Nephron progenitor cell (in vitro differentiated cells): ENCODE measurements around the gene MINDY4.

Experiments
- DNase-seq: peaks from one replicate; pipeline ENCODE4 v3.0.0; 2021
- H3K27ac Mint-ChIP-seq: 2 replicates; pipeline ENCODE4 v1.8.0; 2021; ENCODE audit warnings: mild to moderate bottlenecking, moderate library complexity, mixed read lengths
- H3K27me3 Mint-ChIP-seq: 2 replicates; pipeline ENCODE4 v1.8.0; 2021; ENCODE audit warnings: mild to moderate bottlenecking, low read depth, mixed read lengths; ENCODE audit not compliant: poor library complexity
- H3K36me3 Mint-ChIP-seq: 2 replicates; pipeline ENCODE4 v1.8.0; 2021; ENCODE audit warnings: low read depth, mixed read lengths
- H3K4me1 Mint-ChIP-seq: 2 replicates; pipeline ENCODE4 v1.8.0; 2021; ENCODE audit warnings: mixed read lengths
- H3K4me3 Mint-ChIP-seq: 2 replicates; pipeline ENCODE4 v1.8.0; 2021; ENCODE audit warnings: mild to moderate bottlenecking, moderate library complexity, mixed read lengths
- H3K9me3 Mint-ChIP-seq: 2 replicates; pipeline ENCODE4 v1.8.0; 2021; ENCODE audit warnings: mild to moderate bottlenecking, moderate library complexity, mixed read lengths
- TF ChIP-seq, protein P1 (sequence below): fragments of 200-600 bp; sonication (generic); IDR thresholded peaks from 2 replicates; pipeline ENCODE4 v1.5.0; 2021; ENCODE audit warnings: antibody characterized with exemption

MINDY4 gene

DNA sequence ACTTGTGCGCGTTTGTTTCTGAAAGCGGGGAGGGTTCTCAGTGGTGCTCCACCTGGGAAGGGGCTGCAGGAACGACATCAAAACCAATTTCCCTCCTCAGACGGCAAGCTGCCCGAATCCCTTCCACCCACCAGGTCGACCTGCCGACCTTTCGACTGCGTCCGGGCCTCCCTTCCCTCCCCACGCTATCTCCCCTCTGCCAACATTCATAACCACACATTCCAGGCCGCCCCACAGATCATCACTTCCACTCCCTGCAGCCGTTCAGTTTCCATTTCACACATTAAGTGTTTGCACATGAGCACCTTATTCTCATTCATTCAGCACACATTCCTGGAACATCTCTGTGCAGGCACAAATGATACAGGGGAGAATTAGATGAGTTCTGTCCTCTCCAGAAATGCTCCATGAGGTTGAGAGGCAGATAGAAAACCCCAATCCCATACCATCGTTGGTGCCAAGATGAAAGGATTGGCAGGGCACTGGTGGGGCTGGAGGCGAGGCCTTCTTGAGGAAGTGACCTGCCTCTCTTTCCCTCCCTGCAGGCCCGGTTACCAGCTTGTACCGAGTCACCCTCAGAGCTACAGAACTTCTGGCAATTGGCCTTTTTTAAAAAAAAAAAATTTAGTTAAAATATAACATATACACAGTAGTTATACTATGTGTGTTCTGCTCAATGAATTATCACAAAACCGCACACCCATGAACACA, 70.0 kb downstream of the MINDY4 start:
- no peaks in the 10 kb centered on the region for H3K9me3 Mint-ChIP-seq
- H3K36me3 Mint-ChIP-seq, result peaks cover 34% of the 10 kb centered on the region
- no peak for DNase-seq
- H3K4me3 Mint-ChIP-seq, result no peak overlapping the region
- H3K27me3 Mint-ChIP-seq, result peaks cover 6% of the 10 kb centered on the region
- peak overlapping the region; percentile 33 for H3K27ac Mint-ChIP-seq
- peaks cover 22% of the 10 kb centered on the region for H3K4me1 Mint-ChIP-seq
- TF ChIP-seq, protein P1, sequence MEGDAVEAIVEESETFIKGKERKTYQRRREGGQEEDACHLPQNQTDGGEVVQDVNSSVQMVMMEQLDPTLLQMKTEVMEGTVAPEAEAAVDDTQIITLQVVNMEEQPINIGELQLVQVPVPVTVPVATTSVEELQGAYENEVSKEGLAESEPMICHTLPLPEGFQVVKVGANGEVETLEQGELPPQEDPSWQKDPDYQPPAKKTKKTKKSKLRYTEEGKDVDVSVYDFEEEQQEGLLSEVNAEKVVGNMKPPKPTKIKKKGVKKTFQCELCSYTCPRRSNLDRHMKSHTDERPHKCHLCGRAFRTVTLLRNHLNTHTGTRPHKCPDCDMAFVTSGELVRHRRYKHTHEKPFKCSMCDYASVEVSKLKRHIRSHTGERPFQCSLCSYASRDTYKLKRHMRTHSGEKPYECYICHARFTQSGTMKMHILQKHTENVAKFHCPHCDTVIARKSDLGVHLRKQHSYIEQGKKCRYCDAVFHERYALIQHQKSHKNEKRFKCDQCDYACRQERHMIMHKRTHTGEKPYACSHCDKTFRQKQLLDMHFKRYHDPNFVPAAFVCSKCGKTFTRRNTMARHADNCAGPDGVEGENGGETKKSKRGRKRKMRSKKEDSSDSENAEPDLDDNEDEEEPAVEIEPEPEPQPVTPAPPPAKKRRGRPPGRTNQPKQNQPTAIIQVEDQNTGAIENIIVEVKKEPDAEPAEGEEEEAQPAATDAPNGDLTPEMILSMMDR, result no peak

- no peak overlapping the region for H3K4me3 Mint-ChIP-seq
- no peaks in the 10 kb centered on the region for H3K9me3 Mint-ChIP-seq
- peaks cover 22% of the 10 kb centered on the region for H3K4me1 Mint-ChIP-seq
- no peak overlapping the region for H3K27ac Mint-ChIP-seq
- H3K36me3 Mint-ChIP-seq, result peaks cover 26% of the 10 kb centered on the region
- TF ChIP-seq, protein P1, result no peak
- no peak for DNase-seq
- H3K27me3 Mint-ChIP-seq, result peaks cover 6% of the 10 kb centered on the region
These were observed 70.8 kb downstream of the MINDY4 start for GRCh38 chr7:30841801-30842541.

- Mint-ChIP-seq H3K27ac (no peak overlapping the region), H3K4me3 (no peak overlapping the region), H3K9me3 (no peaks in the 10 kb centered on the region), H3K36me3 (peaks cover 26% of the 10 kb centered on the region), H3K4me1 (peaks cover 22% of the 10 kb centered on the region), H3K27me3 (peaks cover 3% of the 10 kb centered on the region)
- TF ChIP-seq, protein P1, result no peak
- DNase-seq, result no peak
These were observed 71.6 kb downstream of the MINDY4 start for GRCh38 chr7:30842542-30843451.

DNA sequence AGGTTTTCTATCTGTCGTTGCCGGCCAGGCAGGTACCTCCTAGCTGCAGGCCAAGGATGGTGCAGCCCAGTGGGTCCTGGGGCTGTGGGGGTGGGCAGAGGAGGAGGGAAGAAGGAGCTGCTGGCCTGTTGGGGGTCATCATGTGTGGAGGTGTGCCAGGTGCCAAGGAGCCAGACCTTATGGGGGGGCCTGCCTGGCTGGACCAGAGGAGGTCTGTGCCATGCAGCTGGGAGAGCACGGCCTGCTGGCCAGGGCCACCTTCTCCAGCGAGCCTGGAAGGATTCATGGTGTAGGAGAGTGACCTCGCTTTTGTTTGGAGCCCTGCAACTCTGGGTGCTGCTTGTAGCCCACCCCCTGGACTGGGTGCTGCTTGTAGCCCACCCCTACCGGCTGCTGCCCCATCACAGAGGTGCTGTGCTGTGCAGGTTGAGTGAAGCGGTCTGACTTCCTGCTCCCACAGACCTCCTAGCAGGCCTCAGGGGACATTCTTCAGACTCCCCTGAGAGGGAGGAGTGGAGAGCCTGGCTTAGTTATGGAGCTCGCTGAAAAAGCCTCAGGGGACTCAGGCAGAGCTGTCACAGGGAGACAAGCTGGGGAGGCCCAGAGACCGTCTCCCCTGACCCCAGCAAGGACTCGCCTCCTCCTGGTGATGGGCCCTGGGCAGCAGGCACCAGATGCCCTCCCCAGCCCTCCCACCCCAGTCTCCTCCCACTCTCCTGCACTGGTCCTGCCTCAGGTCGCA, 72.7 kb downstream of the MINDY4 start:
- no peaks in the 10 kb centered on the region for H3K27me3 Mint-ChIP-seq

GRCh38 chr7:30844483-30844874, 73.3 kb downstream of the MINDY4 start:
- H3K27me3 Mint-ChIP-seq, result no peaks in the 10 kb centered on the region
- H3K9me3 Mint-ChIP-seq, result no peaks in the 10 kb centered on the region
- no peak for DNase-seq
- TF ChIP-seq, protein P1, result no peak
- no peak overlapping the region for H3K4me3 Mint-ChIP-seq
- H3K27ac Mint-ChIP-seq, result no peak overlapping the region
- peaks cover 15% of the 10 kb centered on the region for H3K36me3 Mint-ChIP-seq
- H3K4me1 Mint-ChIP-seq, result peaks cover 25% of the 10 kb centered on the region

More for the DNA sequence above, 72.7 kb downstream of the MINDY4 start:
- no peak overlapping the region for H3K4me3 Mint-ChIP-seq
- TF ChIP-seq, protein P1, result no peak
- H3K4me1 Mint-ChIP-seq, result peaks cover 22% of the 10 kb centered on the region
- DNase-seq, result no peak
- no peaks in the 10 kb centered on the region for H3K9me3 Mint-ChIP-seq
- peaks cover 19% of the 10 kb centered on the region for H3K36me3 Mint-ChIP-seq
- H3K27ac Mint-ChIP-seq, result no peak overlapping the region
